H1 (cell line): ENCODE results near the gene SLAMF6. TPM values are rescaled to one million over a fixed set of nuclear protein-coding genes. Genes with fewer than 3 reads are reported as not detected.

ENCODE experiments used
- CTCF ChIA-PET: fragments of 300-600 bp; sonication (Branson Sonifier 250); formaldehyde crosslinking; loops from one replicate; lab custom pipeline; 2021; ENCODE audit not compliant: partially characterized antibody; lab: Charles Lee
- POLR2A ChIA-PET: fragments of 300-600 bp; sonication (Branson Sonifier 250); formaldehyde crosslinking; loops from one replicate; lab custom pipeline; 2021; ENCODE audit warnings: inconsistent platforms; ENCODE audit not compliant: partially characterized antibody; lab: Charles Lee
- DNase-seq, 2 experiments: peaks; one replicate each; pipeline versions ENCODE4 v3.0.0 to v3.0.0-alpha.2; 2010 to 2022; ENCODE audit warnings: low spot score in 2 of 2, low read depth in 1 of 2, mixed read lengths in 1 of 2
- FAIRE-seq: peaks from 2 replicates; lab custom pipeline; 2011; peaks lifted over from hg19 to GRCh38; lab: Jason Lieb, UNC
- H2AFZ ChIP-seq: 2 replicates; pipeline ENCODE4 v1.8.1; 2012; ENCODE audit warnings: low read length, inconsistent platforms
- H2AK5ac ChIP-seq: 2 replicates; pipeline ENCODE4 v1.6.1; 2013; ENCODE audit warnings: low read depth, low read length
- H2BK120ac ChIP-seq: replicated peaks from 2 replicates; pipeline ENCODE3; 2013; ENCODE audit warnings: low read depth, low read length, inconsistent platforms
- H2BK12ac ChIP-seq: 2 replicates; pipeline ENCODE4 v1.6.1; 2013; ENCODE audit warnings: low read depth, low read length
- H2BK15ac ChIP-seq: 2 replicates; pipeline ENCODE4 v1.6.1; 2013; ENCODE audit warnings: low read length
- H2BK20ac ChIP-seq: 2 replicates; pipeline ENCODE4 v1.6.1; 2013; ENCODE audit warnings: low read length
- H2BK5ac ChIP-seq: 2 replicates; pipeline ENCODE4 v1.6.1; 2013; ENCODE audit warnings: low read depth, low read length
- H3K14ac ChIP-seq: 2 replicates; pipeline ENCODE4 v1.6.1; 2013; ENCODE audit warnings: inconsistent platforms; ENCODE audit not compliant: insufficient read length
- H3K18ac ChIP-seq: 2 replicates; pipeline ENCODE4 v1.6.1; 2013; ENCODE audit warnings: low read length; ENCODE audit errors: extremely low read depth
- H3K23ac ChIP-seq: 2 replicates; pipeline ENCODE4 v1.6.1; 2013; ENCODE audit warnings: inconsistent platforms; ENCODE audit not compliant: insufficient read length
- H3K23me2 ChIP-seq: 2 replicates; pipeline ENCODE4 v1.6.1; 2013; ENCODE audit warnings: low read depth, low read length
- H3K27ac ChIP-seq: 2 replicates; pipeline ENCODE4 v1.6.1; 2011; ENCODE audit warnings: low read depth, low read length, inconsistent platforms
- H3K27me3 ChIP-seq, 4 experiments: replicated peaks in 1 of 4; 1 replicate in 1 of 4; 2 replicates in 3 of 4; pipeline versions ENCODE4 v1.6.1 to v1.8.1; 2011 to 2013; ENCODE audit warnings: low read length in 3 of 4, mild to moderate bottlenecking in 3 of 4, inconsistent platforms in 2 of 4, mixed read lengths in 2 of 4, moderate library complexity in 1 of 4; ENCODE audit not compliant: control insufficient read depth in 3 of 4, insufficient read depth in 3 of 4; ENCODE audit errors: extremely low read depth in 1 of 4
- H3K36me3 ChIP-seq, 4 experiments: 2 replicates each; pipeline versions ENCODE4 v1.6.1 to v1.8.1; 2011 to 2013; ENCODE audit warnings: mild to moderate bottlenecking in 4 of 4, low read length in 3 of 4, moderate library complexity in 2 of 4, control low read depth in 1 of 4, inconsistent platforms in 1 of 4; ENCODE audit not compliant: insufficient read depth in 4 of 4, control insufficient read depth in 2 of 4
- H3K4ac ChIP-seq: replicated peaks from 2 replicates; pipeline ENCODE3; 2013; ENCODE audit warnings: low read length, low read depth, mixed read lengths, inconsistent platforms; ENCODE audit not compliant: insufficient read length
- H3K4me1 ChIP-seq, 4 experiments: replicated peaks in 1 of 4; 1 replicate in 1 of 4; 2 replicates in 3 of 4; pipeline versions ENCODE4 v1.6.1 to v1.8.1; 2011 to 2013; ENCODE audit warnings: low read length in 3 of 4, inconsistent platforms in 2 of 4, mixed read lengths in 1 of 4; ENCODE audit not compliant: insufficient read depth in 4 of 4, control insufficient read depth in 3 of 4
- H3K4me2 ChIP-seq, 2 experiments: 2 replicates each; pipeline versions ENCODE4 v1.6.1 to v1.8.1; 2011 to 2013; ENCODE audit warnings: low read depth in 2 of 2, low read length in 2 of 2, control low read depth in 1 of 2, inconsistent platforms in 1 of 2, mild to moderate bottlenecking in 1 of 2; ENCODE audit not compliant: insufficient read depth in 1 of 2
- H3K4me3 ChIP-seq, 4 experiments: fragments of 200-600, 300-600 bp in 1 of 4; sonication (generic), shearing (Covaris generic), sonication (Bioruptor Twin) in 1 of 4; 2 replicates each; pipeline versions ENCODE4 v1.5.1 to v1.8.1; 2011 to 2016; ENCODE audit warnings: low read length in 4 of 4, low read depth in 3 of 4, control low read depth in 2 of 4, inconsistent platforms in 2 of 4, mild to moderate bottlenecking in 2 of 4, mixed read lengths in 1 of 4, moderate library complexity in 1 of 4; ENCODE audit not compliant: insufficient read depth in 2 of 4; ENCODE audit errors: extremely low read depth in 1 of 4
- H3K56ac ChIP-seq: replicated peaks from 2 replicates; pipeline ENCODE3; 2013; ENCODE audit warnings: low read depth, mild to moderate bottlenecking, mixed read lengths, low read length, inconsistent platforms; ENCODE audit not compliant: insufficient read length
- H3K79me1 ChIP-seq: 2 replicates; pipeline ENCODE4 v1.6.1; 2013; ENCODE audit warnings: low read depth, low read length, control low read depth
- H3K79me2 ChIP-seq, 2 experiments: 2 replicates each; pipeline versions ENCODE4 v1.6.1 to v1.8.1; 2012 to 2013; ENCODE audit warnings: low read length in 2 of 2, mild to moderate bottlenecking in 2 of 2, inconsistent platforms in 1 of 2; ENCODE audit not compliant: insufficient read depth in 2 of 2, control insufficient read depth in 1 of 2
- H3K9ac ChIP-seq, 4 experiments: replicated peaks in 1 of 4; 1 replicate in 1 of 4; 2 replicates in 3 of 4; pipeline versions ENCODE4 v1.6.1 to v1.8.1; 2011 to 2013; ENCODE audit warnings: low read depth in 3 of 4, low read length in 3 of 4, control low read depth in 2 of 4, mild to moderate bottlenecking in 2 of 4, moderate library complexity in 2 of 4, inconsistent platforms in 1 of 4; ENCODE audit errors: extremely low read depth in 1 of 4
- H3K9me3 ChIP-seq, 2 experiments: 2 replicates each; pipeline versions ENCODE4 v1.6.1 to v1.8.1; 2012 to 2013; ENCODE audit warnings: mild to moderate bottlenecking in 2 of 2, moderate library complexity in 2 of 2, control low read depth in 1 of 2, inconsistent platforms in 1 of 2, low read depth in 1 of 2, low read length in 1 of 2, mixed read lengths in 1 of 2; ENCODE audit not compliant: insufficient read depth in 2 of 2
- H4K20me1 ChIP-seq, 2 experiments: replicated peaks in 1 of 2; 2 replicates each; pipeline versions ENCODE3 to v1.8.1; 2011 to 2013; ENCODE audit warnings: inconsistent platforms in 2 of 2, low read length in 2 of 2, mild to moderate bottlenecking in 1 of 2; ENCODE audit not compliant: insufficient read depth in 2 of 2, control insufficient read depth in 1 of 2
- H4K5ac ChIP-seq: 2 replicates; pipeline ENCODE4 v1.6.1; 2013; ENCODE audit warnings: low read length, low read depth, mixed read lengths, inconsistent platforms; ENCODE audit not compliant: insufficient read length
- H4K8ac ChIP-seq: 2 replicates; pipeline ENCODE4 v1.8.0; 2013; ENCODE audit warnings: mild to moderate bottlenecking, moderate library complexity, low read length, inconsistent platforms; ENCODE audit not compliant: insufficient read depth; ENCODE audit errors: extremely low read depth
- H4K91ac ChIP-seq: replicated peaks from 2 replicates; pipeline ENCODE3; 2013; ENCODE audit warnings: low read length, mixed read lengths, inconsistent platforms; ENCODE audit not compliant: insufficient read length
- ATF3 ChIP-seq: IDR thresholded peaks from 2 replicates; pipeline ENCODE4 v1.6.1; 2011; ENCODE audit warnings: low read depth, mild to moderate bottlenecking, low read length; ENCODE audit not compliant: insufficient read depth
- CEBPB ChIP-seq: IDR thresholded peaks from 2 replicates; pipeline ENCODE4 v1.6.1; 2012; ENCODE audit warnings: low read depth, low read length
- EP300 ChIP-seq, 2 experiments: IDR thresholded peaks; 1 replicate in 1 of 2; 2 replicates in 1 of 2; pipeline ENCODE4 v1.6.1; 2011 to 2012; ENCODE audit warnings: low read depth in 2 of 2, low read length in 2 of 2, mild to moderate bottlenecking in 2 of 2, borderline replicate concordance in 1 of 2, inconsistent platforms in 1 of 2, moderate library complexity in 1 of 2
- EZH2 ChIP-seq: fragments of 200-600 bp; sonication (generic); IDR thresholded peaks from 2 replicates; pipeline ENCODE4 v1.7.1; 2012; ENCODE audit warnings: low read depth, mild to moderate bottlenecking, moderate library complexity, low read length, inconsistent platforms; ENCODE audit not compliant: severe bottlenecking
- GABPA ChIP-seq: IDR thresholded peaks from 2 replicates; pipeline ENCODE4 v1.6.1; 2011; ENCODE audit warnings: mild to moderate bottlenecking, low read length, moderate library complexity, borderline replicate concordance; ENCODE audit not compliant: insufficient read depth
- HDAC2 ChIP-seq, 2 experiments: fragments of 300-600 bp in 1 of 2; sonication (generic) in 1 of 2; IDR thresholded peaks; 2 replicates each; pipeline ENCODE4 v1.6.1; 2011 to 2012; ENCODE audit warnings: low read depth in 2 of 2, low read length in 2 of 2, mild to moderate bottlenecking in 2 of 2, moderate library complexity in 2 of 2, borderline replicate concordance in 1 of 2, inconsistent platforms in 1 of 2
- HDAC6 ChIP-seq: IDR thresholded peaks from one replicate; pipeline ENCODE4 v1.7.1; 2012; ENCODE audit warnings: low read depth, mild to moderate bottlenecking, inconsistent platforms, low read length, moderate library complexity
- POU5F1 ChIP-seq: IDR thresholded peaks from 2 replicates; pipeline ENCODE4 v1.6.1; 2011; ENCODE audit warnings: low read depth, mild to moderate bottlenecking, low read length, moderate library complexity
- ZNF274 ChIP-seq: IDR thresholded peaks from 2 replicates; pipeline ENCODE4 v1.7.0; 2012; ENCODE audit warnings: low read length, borderline replicate concordance; ENCODE audit errors: extremely low read depth
- polyA plus RNA-seq, 7 experiments: library from polyadenylated mRNA; depleted of rRNA in 3 of 7; stranded (reverse) in 5 of 7; unstranded in 2 of 7; fragments of >200 nt in 5 of 7; fragments of 200-250 nt in 2 of 7; gene quantifications; 1 replicate in 5 of 7; 2 replicates in 1 of 7; 4 replicates in 1 of 7; pipeline versions ENCODE4 v1.2.1 to v1.2.3, GENCODE V29; 2011 to 2013; ENCODE audit warnings: missing spikeins in 2 of 7, mixed read lengths in 2 of 7
- total RNA-seq: library from RNA; stranded (reverse); fragmentation: NEBNext Ultra II Directional; extraction: Animal tissue kit (Norgen Biotek cat#: 25700); gene quantifications from 2 replicates; pipeline ENCODE4 v1.2.1, GENCODE V29; 2021

Gene SLAMF6
- total and polyA plus RNA-seq, 2 of the 8 experiments (the other 6 are each of a cell fraction or from before 2014, with no cell fraction given), result not detected

DNA sequence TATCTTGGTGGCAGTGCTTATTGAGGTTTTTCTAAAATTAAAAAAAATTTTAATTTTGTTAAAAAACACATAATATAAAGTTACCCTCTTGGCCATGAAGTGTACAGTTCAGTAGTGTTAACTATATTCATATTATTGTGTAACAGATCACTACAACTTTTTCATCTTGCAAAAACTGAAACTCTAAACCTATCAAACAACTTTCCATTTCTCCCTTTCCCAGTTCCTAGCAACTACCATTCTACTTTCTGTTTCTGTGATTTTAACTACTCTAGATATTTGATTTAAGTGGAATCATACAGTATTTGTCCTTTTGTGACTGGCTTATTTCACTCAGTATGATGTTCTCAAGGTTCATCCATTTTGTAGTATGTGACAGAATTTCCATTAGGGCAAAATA, 55.5 kb downstream of the SLAMF6 start:
- Histone ChIP-seq H3K27ac (no peak overlapping the region), H3K4me2 (no peak overlapping the region), H2BK120ac (no peak overlapping the region), H3K79me1 (no peaks in the 10 kb centered on the region), H4K8ac (no peak overlapping the region), H3K36me3 (no peaks in the 10 kb centered on the region), H2BK15ac (no peak overlapping the region), H3K4ac (no peak overlapping the region), H2BK20ac (no peak overlapping the region), H3K79me2 (no peaks in the 10 kb centered on the region), H2BK5ac (no peak overlapping the region), H3K23me2 (no peaks in the 10 kb centered on the region), H3K9me3 (no peaks in the 10 kb centered on the region), H4K91ac (no peak overlapping the region), H3K4me1 (no peaks in the 10 kb centered on the region), H3K4me3 (no peak overlapping the region), H3K56ac (no peak overlapping the region), H4K20me1 (no peaks in the 10 kb centered on the region), H2AK5ac (no peak overlapping the region), H2AFZ (no peak overlapping the region), H3K27me3 (peaks cover 0 to 1% (median 0%) of the 10 kb centered on the region in 4 experiments; a peak in 1 of 7 replicates), H3K23ac (no peak overlapping the region), H3K18ac (no peak overlapping the region), H3K14ac (no peak overlapping the region), H2BK12ac (no peak overlapping the region), H4K5ac (no peak overlapping the region), H3K9ac (no peak overlapping the region)
- DNase-seq (no peak), FAIRE-seq (no peak)
- TF ChIP-seq EZH2, result no peak
- TF ChIP-seq ZNF274, result no peak
- no peak for TF ChIP-seq CEBPB
- no peak for TF ChIP-seq POU5F1
- no peak for TF ChIP-seq GABPA
- TF ChIP-seq ATF3, result no peak
- TF ChIP-seq EP300 (IDR thresholded peaks at IDR 0.05; ENCODE audit: borderline replicate concordance in 1 of 2, low read depth in 2 of 2, low read length in 2 of 2), result no peak
- TF ChIP-seq HDAC6, result no peak
- no peak for TF ChIP-seq HDAC2 (IDR thresholded peaks at IDR 0.05; ENCODE audit: borderline replicate concordance in 1 of 2, low read depth in 2 of 2, low read length in 2 of 2)
- ChIA-PET CTCF (interaction anchor here (0.7 to 1.0 kb wide), 2 partner anchors 104 to 173 kb away, joined by 3 to 4 read pairs; no protein-coding TSS in a partner anchor), POLR2A (no interaction called here)
